SW480 (cell line): ENCODE measurements around the gene C2.
"Not testable (repeated sequence)": the region's sequence is repeated elsewhere in the genome, so short reads cannot be mapped to it uniquely, and the experiment has no call there.

ENCODE experiments used
- DNase-seq: peaks from one replicate; pipeline ENCODE4 v3.0.0-alpha.2; 2016; ENCODE audit warnings: low spot score

The C2 gene

GRCh38 chr6:31958741-31959739 lies 31.5 kb downstream of the C2 start, which contains the start of the genes NELFE and SKIC2:
Gene NELFE (minus strand): TSS chr6:31958971. CDS start chr6:31958446, 525 bp downstream.
Gene SKIC2 (plus strand): TSS chr6:31959175. CDS start chr6:31959193, 18 bp downstream.
- DNase-seq, result peak; percentile 95

- no peak for DNase-seq
These were observed 34.1 kb downstream of the C2 start for GRCh38 chr6:31961616-31962015.

DNA sequence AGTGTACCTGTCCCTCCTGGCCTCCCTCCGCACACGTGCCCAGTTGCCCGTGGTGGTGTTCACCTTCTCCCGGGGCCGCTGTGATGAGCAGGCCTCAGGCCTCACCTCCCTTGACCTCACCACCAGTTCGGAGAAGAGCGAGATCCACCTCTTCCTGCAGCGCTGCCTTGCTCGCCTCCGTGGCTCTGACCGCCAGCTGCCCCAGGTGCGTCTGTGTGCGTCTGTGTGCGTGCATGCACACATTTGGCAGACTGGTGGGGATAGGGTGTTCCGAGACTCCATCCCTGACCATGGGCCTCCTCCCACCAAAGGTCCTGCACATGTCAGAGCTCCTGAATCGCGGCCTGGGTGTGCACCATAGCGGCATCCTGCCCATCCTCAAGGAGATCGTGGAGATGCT lies 36.4 kb downstream of the C2 start:
- no peak for DNase-seq

GRCh38 chr6:31965700-31966099 lies 38.2 kb downstream of the C2 start:
- DNase-seq, result no peak

GRCh38 chr6:31966506-31966905 lies 39.0 kb downstream of the C2 start:
- DNase-seq, result no peak

DNA sequence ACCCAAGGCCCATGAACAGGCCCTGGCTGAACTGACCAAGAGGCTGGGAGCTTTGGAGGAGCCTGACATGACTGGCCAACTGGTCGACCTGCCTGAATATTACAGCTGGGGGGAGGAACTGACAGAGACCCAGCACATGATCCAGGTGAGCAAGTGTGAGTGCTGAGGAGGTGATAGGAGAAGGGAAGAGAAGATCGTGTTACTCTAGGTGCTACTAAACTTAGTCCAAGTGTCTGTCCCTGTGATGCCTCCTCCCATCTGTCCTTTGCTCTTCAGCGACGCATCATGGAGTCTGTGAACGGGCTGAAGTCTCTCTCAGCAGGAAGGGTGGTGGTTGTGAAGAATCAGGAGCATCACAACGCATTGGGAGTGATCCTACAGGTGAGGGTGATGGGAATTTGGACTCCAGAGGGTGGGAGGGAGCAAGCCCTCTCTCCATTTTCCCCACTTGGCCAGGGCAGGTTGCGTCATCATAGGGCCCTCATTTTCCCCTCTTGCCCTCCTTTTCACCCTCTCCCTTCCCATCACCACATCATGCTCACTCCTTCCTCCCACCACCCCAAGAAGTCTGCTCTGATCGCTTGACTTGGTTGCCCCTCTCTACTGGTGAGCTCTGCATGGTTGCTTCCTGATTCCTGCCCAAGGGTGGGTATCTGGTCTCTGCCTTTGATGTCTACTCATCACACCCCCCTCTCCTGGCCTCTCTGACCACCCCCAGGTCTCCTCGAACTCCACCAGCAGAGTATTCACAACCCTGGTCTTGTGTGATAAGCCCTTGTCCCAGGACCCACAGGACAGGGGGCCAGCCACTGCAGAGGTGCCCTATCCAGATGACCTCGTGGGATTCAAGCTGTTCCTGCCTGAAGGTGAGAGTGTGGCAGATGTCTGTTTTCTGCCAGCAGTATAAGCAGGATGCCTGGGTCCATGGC lies 39.7 kb downstream of the C2 start:
- no peak for DNase-seq

DNA sequence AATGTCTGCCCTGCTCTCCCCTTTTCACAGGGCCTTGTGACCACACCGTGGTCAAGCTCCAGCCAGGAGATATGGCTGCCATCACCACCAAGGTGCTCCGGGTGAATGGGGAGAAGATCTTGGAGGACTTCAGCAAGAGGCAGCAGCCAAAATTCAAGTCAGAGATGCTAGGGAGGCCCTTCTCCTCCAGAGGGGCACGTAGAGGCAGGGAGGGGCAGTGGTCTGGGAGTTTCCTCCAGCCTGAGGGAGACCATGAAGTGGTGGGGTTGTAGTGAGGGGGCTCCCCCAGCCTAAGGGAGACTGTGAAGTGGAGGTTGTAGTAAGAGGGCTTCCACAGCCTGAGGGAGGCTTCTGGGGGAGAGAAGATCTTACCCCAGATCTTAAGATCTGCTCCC lies 40.4 kb downstream of the C2 start:
- DNase-seq, result no peak

DNA sequence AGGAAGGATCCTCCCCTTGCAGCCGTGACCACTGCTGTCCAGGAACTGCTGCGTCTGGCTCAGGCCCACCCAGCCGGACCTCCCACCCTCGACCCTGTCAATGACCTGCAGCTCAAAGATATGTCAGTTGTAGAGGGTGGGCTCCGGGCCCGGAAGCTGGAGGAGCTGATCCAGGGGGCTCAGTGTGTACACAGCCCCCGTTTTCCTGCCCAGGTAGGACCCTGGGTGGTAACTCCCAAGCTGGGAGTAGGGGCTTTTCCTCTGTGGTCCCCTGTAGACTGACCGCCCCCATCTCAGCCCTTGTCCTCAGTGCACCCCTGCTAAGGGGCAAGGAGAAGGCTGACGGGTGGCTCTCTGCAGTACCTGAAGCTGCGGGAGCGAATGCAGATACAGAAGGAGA lies 40.8 kb downstream of the C2 start:
- no peak for DNase-seq

DNA sequence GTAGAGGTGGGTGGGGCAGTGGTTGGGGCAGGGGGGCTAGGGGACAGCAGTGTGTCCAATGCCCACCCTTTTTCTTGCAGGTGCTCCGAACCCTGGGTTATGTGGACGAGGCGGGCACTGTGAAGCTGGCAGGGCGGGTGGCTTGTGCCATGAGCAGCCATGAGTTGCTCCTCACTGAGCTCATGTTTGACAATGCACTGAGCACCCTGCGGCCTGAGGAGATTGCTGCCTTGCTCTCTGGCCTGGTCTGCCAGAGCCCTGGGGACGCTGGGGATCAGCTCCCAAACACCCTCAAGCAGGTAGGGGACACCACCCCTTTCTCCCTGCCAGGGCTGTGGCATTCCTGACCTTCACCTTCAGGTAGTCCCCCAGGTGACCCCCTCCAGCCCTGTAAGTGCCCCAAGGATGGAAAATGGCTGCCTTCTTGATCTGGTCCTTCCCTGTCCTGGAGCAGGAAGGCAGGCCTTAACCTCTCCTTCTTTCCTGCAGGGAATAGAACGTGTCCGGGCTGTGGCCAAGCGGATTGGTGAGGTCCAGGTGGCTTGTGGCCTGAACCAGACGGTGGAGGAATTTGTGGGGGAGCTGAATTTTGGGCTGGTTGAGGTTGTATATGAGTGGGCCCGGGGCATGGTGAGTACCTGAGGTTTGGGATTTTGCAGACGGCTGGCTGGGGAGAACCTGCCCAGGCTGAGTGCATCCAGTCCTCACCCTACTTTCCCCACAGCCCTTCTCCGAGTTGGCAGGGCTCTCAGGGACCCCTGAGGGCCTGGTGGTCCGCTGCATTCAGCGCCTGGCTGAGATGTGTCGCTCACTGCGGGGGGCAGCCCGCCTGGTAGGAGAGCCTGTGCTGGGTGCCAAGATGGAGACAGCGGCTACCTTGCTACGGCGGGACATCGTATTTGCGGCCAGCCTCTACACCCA lies 41.5 kb downstream of the C2 start:
- DNase-seq, result no peak

- DNase-seq, result no peak
These were observed 42.4 kb downstream of the C2 start for GRCh38 chr6:31969712-31970603.

DNA sequence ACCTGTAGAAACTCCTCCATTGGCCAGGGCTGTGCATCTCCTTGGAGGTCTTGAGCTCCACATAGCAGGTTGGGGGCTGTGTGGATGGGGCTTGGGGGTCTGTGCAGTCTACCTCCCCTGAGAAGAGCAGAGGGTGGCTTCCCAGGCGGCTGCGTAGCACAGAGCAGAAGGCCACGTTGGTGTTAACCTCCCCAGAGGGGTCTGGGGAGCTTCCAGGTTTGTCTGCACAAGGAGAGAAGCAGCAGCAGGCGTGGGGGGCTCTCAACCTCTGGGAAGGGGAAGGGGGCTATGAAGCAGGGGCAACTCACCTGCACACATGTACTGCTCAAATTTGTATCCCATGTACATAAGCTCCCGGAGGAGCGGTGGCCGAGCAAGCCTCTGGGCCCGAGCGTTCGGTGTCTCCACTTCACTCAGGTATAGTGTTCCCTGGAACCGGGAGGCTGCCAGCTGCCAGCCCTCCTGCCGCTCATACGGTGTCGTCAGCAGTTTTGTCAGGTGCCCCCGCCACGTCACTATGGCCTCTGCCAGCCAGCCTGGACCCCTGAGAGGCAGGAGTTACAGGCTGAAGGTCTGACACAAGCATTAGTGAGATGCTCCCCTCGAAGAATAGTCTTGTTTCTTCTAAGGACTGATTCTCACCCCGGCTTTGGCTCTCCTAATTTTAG lies 43.2 kb downstream of the C2 start:
- peak; percentile 24 for DNase-seq

DNA sequence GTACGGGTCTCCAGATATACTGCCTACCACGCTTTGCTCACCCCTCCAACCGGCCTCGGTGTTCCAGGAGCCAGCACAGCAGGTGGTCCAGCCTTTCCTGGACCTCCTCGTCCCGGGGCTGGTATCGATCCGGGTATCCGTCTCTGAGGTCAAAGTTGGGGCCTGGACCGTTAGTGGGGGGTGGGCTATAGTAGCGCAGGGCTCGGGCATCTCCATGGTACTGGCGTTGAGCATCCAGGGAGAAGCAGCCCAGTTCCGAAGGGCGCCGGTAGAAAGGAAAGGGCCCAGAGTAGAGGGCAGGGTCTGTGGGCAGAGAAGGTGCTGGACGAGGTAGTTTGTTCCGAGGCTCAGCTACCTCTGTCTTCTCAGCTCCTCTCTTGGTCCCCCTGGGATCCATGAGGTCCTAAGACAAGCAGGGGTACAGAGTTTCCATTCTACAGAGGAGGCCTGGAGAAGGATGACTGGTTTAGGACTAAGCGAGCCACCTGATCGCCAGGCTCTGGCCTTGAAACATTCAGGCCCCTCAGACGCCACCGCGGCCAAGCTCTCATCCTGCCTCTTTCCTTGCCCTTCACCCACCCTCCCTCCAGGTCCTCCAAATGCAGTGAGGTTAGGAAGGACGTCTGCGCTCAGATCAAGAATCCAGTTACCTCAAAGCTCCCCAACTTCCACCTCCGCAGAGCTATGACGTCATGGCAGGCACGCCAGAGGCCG lies 43.9 kb downstream of the C2 start:
- no peak for DNase-seq

DNA sequence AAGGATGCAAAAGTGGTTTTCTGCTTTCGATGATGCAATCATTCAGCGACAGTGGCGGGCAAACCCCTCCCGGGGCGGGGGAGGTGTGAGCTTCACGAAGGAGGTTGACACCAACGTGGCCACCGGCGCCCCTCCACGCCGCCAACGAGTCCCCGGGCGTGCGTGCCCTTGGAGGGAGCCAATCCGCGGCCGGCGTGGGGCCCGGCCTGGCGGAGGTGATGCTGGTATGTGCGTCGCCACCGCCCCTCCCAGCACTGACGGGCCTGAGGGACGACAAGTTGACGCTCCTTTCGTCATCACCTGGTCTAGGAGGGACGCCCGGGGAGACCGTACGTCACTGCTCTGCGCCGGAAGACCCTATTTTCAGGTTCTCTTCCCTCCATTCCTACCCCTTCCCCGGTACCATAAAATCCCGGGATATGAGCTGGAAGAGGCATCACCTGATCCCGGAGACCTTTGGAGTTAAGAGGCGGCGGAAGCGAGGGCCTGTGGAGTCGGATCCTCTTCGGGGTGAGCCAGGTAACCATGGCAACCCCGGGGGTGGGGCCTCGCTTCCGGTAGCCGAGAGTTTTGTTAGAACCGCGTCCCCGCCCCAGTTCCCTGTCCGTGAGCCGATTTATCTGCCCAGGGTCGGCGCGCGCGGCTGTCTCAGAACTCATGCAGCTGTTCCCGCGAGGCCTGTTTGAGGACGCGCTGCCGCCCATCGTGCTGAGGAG lies 44.6 kb downstream of the C2 start, which contains the start of gene DXO:
TSS of gene DXO (minus strand) at position 146 of the 716 bp plus-strand sequence. CDS start 463 bp downstream, outside the sequence.
- peak; percentile 96 for DNase-seq

DNA sequence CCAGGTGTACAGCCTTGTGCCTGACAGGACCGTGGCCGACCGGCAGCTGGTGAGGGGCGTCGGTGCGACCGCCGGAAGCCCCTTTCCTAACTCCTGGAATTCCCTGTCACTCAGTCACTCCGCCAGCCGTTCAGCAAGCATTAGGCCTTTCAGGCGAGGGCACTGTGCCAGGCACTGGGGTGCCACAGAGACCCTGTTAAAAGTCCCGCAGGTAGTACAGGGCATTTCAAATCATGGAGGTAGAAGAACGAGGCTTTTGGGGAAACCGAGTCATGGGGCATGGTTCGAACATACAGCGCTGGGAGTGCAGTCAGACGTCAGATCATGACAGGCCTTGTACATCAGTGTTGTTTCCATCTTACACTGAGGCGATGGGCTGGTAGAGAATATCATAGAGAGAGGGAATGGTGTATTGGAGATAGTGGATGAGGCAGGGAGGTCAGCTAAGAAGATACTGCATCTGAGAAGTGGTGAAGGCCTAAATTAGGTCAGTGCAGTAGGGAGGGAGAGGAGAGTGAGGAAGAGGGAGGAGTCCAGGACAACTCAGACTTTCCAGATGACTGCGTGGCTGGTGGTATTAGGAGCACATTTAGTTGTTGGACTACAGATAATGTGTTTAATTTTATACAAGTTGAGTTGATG lies 45.3 kb downstream of the C2 start:
- no peak for DNase-seq

- not testable (repeated sequence) for DNase-seq
These were observed 48.5 kb downstream of the C2 start for GRCh38 chr6:31976065-31976464.

DNA sequence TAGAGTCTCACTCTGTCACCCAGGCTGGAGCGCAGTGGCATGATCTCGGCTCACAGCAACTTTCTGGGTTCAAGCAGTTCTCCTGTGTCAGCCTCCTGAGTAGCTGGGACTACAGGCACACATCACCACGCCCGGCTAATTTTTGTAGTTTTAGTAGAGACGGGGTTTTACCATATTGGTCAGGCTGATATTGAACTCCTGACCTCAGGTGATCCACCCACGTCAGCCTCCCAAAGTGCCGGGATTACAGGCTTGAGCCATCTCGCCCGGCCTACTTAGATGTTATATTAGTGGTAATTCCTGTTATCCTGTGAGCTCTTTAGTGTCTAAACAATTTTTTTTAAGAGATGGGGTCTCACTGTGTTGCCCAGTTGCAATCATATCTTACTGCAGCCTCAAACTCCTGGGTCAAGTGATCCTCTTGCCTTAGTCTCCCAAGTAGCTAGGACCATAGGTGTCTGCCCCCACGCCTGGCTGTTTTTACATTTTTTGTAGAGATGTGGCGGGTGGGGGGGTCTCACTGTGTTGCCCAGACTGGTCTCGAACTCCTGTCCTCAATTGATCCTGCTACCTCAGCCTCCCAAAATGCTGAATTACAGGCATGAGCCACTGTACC lies 50.4 kb downstream of the C2 start:
- DNase-seq, result no peak

DNA sequence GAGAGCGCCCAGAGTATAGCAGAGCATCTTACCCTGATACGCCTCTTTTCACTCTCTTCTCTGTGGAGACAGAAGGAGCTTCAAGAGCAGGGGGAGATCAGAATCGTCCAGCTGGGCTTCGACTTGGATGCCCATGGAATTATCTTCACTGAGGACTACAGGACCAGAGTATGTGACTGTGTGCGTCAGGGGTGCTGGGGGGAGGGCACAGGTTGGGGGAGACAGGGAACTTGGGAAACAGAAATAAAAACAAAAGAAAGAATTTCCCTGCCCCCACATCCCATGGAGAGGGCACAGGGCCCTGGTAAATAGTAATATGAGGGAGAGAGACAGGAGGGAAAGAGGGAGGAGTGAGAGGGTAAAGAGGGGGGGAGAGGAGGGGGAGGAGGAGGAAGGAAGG lies 51.3 kb downstream of the C2 start:
- DNase-seq, result no peak
